HepG2 (cell line): ENCODE data around the gene FNDC3B. TPM values are rescaled to one million over a fixed set of nuclear protein-coding genes. Genes with fewer than 3 reads are reported as not detected.
A peak's percentile ranks its signal among the peaks of the same experiment; 100 is the strongest.

Experiments
- CREM ChIP-seq, 2 experiments: sonication (generic) in 1 of 2; formaldehyde crosslinking in 1 of 2; IDR thresholded peaks; 2 replicates each; pipeline versions ENCODE4 v1.4.0 to v1.6.1; 2016 to 2020; ENCODE audit warnings: antibody characterized with exemption in 1 of 2, mild to moderate bottlenecking in 1 of 2, missing genetic modification reagents in 1 of 2
- NR2F1 ChIP-seq, 2 experiments: fragments of 450-650 bp in 1 of 2; formaldehyde crosslinking in 1 of 2; IDR thresholded peaks; 2 replicates each; pipeline versions ENCODE4 v1.5.0 to v1.6.1; 2016 to 2020; ENCODE audit warnings: mild to moderate bottlenecking in 1 of 2, missing compliant biosample characterization in 1 of 2, missing genetic modification reagents in 1 of 2, moderate library complexity in 1 of 2
- PCBP2 ChIP-seq: fragments of 200-400 bp; formaldehyde crosslinking; optimal IDR thresholded peaks from 2 replicates; pipeline ENCODE3; 2018; ENCODE audit warnings: low read length, low read depth; ENCODE audit not compliant: poor library complexity, severe bottlenecking
- RBFOX2 ChIP-seq: fragments of 200-400 bp; formaldehyde crosslinking; IDR thresholded peaks from 2 replicates; pipeline ENCODE4 v1.6.1; 2017; ENCODE audit warnings: low read depth, mild to moderate bottlenecking, low read length
- RFX1 ChIP-seq: fragments of 450-650 bp; IDR thresholded peaks from 2 replicates; pipeline ENCODE4 v1.6.1; 2017
- YY1 ChIP-seq: IDR thresholded peaks from 2 replicates; pipeline ENCODE4 v1.6.1; 2011; ENCODE audit warnings: low read length, low read depth, moderate library complexity, mild to moderate bottlenecking; ENCODE audit not compliant: insufficient read depth, insufficient replicate concordance
- ZNF326 ChIP-seq: sonication (generic); formaldehyde crosslinking; IDR thresholded peaks from 2 replicates; pipeline ENCODE4 v1.4.0; 2020; ENCODE audit warnings: missing genetic modification reagents, borderline replicate concordance
- ZNF605 ChIP-seq: sonication (generic); formaldehyde crosslinking; IDR thresholded peaks from 2 replicates; pipeline ENCODE4 v1.8.0; 2022; ENCODE audit warnings: mild to moderate bottlenecking, missing genetic modification reagents
- ZNF790 ChIP-seq: sonication (generic); formaldehyde crosslinking; IDR thresholded peaks from 2 replicates; pipeline ENCODE4 v1.8.0; 2022; ENCODE audit warnings: missing genetic modification reagents, mild to moderate bottlenecking, borderline replicate concordance
- polyA plus RNA-seq, 8 experiments: library from polyadenylated mRNA; depleted of rRNA in 3 of 8; stranded (reverse) in 7 of 8; unstranded in 1 of 8; fragments of >200 nt; fragmentation: Illumina TruSeq in 4 of 8; extraction: Trizol in 4 of 8; gene quantifications; 2 replicates each; pipeline versions ENCODE4 v1.2.1 to v1.2.3, GENCODE V29; 2011 to 2016; ENCODE audit warnings: low read depth in 4 of 8, missing spikeins in 1 of 8, mixed read lengths in 1 of 8; ENCODE audit not compliant: insufficient read depth in 1 of 8
- total RNA-seq, 5 experiments: library from RNA; depleted of rRNA; stranded (reverse); fragments of >200 nt; fragmentation: Illumina TruSeq; extraction: Trizol; gene quantifications; 2 replicates each; pipeline ENCODE4 v1.2.3, GENCODE V29; 2016; ENCODE audit warnings: low read depth in 1 of 5
- TF ChIP-seq, protein P1 (sequence below): sonication (generic); formaldehyde crosslinking; IDR thresholded peaks from 2 replicates; pipeline ENCODE4 v1.4.0; 2020; ENCODE audit warnings: mild to moderate bottlenecking, missing genetic modification reagents
- TF ChIP-seq, protein P2 (sequence below): sonication (generic); formaldehyde crosslinking; IDR thresholded peaks from 2 replicates; pipeline ENCODE4 v1.9.0; 2021; ENCODE audit warnings: missing genetic modification reagents, mild to moderate bottlenecking, borderline replicate concordance
- TF ChIP-seq, protein P3 (sequence below): sonication (generic); formaldehyde crosslinking; IDR thresholded peaks from one replicate; pipeline ENCODE4 v1.5.1; 2020; ENCODE audit warnings: mild to moderate bottlenecking, missing genetic modification reagents; ENCODE audit errors: not compliant biosample characterization

FNDC3B gene
- total and polyA plus RNA-seq, 2 of the 13 experiments (the other 11 are each of a cell fraction or from before 2014, with no cell fraction given), result 74.8 to 103 TPM

DNA sequence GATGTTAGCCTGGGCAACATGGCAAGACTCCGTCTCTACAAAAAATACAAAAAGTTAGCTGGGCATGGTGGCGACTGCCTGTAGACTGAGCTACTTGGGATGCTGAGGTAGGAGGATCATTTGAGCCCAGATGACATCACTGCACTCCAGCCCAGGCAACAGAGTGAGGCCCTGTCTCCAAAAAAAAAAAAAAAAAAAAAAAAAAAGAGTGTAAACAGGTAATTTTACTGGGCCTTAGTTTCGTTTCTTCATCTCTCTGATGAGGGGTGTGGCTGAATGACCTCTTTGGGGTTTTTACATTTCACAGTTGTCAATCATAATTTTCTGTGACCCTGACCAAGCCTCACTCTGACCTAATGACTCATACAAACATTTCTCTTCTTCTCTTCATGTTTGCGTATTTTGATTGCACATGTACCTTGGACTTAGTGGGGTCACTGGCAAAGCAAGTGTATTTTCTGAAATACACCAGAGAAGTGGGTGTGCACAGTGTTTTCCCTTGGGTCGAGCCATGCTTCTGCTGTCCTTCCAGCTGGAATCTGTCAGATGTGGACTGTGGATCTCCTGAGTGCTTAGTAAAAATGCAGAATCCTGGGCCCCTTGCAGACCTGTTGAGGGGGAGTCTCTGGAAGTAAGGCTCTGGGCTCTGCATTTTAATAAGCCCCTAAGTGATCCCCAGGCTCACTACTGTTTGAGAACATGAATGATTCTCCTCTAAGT lies 140.5 kb downstream of the FNDC3B start (continued):
- TF ChIP-seq CREM (IDR thresholded peaks at IDR 0.05) (peak; percentile 85), CREM (CRISPR knock-in tag; IDR thresholded peaks at IDR 0.05) (no peak), YY1 (no peak), RFX1 (no peak), ZNF326 (CRISPR knock-in tag) (no peak), RBFOX2 (no peak), ZNF605 (CRISPR knock-in tag) (no peak), PCBP2 (no peak), ZNF790 (CRISPR knock-in tag) (no peak), NR2F1 (CRISPR knock-in tag; IDR thresholded peaks at IDR 0.05) (peak; percentile 93 to 94)
- TF ChIP-seq, protein P1, sequence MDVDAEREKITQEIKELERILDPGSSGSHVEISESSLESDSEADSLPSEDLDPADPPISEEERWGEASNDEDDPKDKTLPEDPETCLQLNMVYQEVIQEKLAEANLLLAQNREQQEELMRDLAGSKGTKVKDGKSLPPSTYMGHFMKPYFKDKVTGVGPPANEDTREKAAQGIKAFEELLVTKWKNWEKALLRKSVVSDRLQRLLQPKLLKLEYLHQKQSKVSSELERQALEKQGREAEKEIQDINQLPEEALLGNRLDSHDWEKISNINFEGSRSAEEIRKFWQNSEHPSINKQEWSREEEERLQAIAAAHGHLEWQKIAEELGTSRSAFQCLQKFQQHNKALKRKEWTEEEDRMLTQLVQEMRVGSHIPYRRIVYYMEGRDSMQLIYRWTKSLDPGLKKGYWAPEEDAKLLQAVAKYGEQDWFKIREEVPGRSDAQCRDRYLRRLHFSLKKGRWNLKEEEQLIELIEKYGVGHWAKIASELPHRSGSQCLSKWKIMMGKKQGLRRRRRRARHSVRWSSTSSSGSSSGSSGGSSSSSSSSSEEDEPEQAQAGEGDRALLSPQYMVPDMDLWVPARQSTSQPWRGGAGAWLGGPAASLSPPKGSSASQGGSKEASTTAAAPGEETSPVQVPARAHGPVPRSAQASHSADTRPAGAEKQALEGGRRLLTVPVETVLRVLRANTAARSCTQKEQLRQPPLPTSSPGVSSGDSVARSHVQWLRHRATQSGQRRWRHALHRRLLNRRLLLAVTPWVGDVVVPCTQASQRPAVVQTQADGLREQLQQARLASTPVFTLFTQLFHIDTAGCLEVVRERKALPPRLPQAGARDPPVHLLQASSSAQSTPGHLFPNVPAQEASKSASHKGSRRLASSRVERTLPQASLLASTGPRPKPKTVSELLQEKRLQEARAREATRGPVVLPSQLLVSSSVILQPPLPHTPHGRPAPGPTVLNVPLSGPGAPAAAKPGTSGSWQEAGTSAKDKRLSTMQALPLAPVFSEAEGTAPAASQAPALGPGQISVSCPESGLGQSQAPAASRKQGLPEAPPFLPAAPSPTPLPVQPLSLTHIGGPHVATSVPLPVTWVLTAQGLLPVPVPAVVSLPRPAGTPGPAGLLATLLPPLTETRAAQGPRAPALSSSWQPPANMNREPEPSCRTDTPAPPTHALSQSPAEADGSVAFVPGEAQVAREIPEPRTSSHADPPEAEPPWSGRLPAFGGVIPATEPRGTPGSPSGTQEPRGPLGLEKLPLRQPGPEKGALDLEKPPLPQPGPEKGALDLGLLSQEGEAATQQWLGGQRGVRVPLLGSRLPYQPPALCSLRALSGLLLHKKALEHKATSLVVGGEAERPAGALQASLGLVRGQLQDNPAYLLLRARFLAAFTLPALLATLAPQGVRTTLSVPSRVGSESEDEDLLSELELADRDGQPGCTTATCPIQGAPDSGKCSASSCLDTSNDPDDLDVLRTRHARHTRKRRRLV (CRISPR knock-in tag), result no peak
- TF ChIP-seq, protein P2, sequence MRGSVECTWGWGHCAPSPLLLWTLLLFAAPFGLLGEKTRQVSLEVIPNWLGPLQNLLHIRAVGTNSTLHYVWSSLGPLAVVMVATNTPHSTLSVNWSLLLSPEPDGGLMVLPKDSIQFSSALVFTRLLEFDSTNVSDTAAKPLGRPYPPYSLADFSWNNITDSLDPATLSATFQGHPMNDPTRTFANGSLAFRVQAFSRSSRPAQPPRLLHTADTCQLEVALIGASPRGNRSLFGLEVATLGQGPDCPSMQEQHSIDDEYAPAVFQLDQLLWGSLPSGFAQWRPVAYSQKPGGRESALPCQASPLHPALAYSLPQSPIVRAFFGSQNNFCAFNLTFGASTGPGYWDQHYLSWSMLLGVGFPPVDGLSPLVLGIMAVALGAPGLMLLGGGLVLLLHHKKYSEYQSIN, result no peak
- TF ChIP-seq, protein P3, sequence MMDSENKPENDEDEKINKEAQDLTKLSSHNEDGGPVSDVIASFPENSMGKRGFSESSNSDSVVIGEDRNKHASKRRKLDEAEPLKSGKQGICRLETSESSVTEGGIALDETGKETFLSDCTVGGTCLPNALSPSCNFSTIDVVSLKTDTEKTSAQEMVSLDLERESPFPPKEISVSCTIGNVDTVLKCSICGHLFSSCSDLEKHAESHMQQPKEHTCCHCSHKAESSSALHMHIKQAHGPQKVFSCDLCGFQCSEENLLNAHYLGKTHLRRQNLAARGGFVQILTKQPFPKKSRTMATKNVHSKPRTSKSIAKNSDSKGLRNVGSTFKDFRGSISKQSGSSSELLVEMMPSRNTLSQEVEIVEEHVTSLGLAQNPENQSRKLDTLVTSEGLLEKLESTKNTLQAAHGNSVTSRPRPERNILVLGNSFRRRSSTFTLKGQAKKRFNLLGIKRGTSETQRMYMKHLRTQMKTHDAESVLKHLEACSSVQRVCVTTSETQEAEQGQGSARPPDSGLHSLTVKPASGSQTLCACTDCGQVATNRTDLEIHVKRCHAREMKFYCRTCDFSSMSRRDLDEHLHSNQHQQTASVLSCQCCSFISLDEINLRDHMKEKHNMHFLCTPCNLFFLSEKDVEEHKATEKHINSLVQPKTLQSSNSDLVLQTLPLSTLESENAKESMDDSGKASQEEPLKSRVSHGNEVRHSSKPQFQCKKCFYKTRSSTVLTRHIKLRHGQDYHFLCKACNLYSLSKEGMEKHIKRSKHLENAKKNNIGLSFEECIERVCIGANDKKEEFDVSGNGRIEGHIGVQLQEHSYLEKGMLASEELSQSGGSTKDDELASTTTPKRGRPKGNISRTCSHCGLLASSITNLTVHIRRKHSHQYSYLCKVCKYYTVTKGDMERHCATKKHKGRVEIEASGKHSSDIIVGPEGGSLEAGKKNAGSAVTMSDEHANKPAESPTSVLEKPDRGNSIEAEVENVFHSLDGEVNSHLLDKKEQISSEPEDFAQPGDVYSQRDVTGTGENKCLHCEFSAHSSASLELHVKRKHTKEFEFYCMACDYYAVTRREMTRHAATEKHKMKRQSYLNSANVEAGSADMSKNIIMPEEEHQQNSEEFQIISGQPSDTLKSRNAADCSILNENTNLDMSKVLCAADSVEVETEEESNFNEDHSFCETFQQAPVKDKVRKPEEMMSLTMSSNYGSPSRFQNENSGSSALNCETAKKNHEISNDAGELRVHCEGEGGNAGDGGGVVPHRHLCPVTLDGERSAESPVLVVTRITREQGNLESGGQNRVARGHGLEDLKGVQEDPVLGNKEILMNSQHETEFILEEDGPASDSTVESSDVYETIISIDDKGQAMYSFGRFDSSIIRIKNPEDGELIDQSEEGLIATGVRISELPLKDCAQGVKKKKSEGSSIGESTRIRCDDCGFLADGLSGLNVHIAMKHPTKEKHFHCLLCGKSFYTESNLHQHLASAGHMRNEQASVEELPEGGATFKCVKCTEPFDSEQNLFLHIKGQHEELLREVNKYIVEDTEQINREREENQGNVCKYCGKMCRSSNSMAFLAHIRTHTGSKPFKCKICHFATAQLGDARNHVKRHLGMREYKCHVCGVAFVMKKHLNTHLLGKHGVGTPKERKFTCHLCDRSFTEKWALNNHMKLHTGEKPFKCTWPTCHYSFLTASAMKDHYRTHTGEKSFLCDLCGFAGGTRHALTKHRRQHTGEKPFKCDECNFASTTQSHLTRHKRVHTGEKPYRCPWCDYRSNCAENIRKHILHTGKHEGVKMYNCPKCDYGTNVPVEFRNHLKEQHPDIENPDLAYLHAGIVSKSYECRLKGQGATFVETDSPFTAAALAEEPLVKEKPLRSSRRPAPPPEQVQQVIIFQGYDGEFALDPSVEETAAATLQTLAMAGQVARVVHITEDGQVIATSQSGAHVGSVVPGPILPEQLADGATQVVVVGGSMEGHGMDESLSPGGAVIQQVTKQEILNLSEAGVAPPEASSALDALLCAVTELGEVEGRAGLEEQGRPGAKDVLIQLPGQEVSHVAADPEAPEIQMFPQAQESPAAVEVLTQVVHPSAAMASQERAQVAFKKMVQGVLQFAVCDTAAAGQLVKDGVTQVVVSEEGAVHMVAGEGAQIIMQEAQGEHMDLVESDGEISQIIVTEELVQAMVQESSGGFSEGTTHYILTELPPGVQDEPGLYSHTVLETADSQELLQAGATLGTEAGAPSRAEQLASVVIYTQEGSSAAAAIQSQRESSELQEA (CRISPR knock-in tag), result no peak
